ENCODE data around the gene POLN. TPM values are rescaled to one million over a fixed set of nuclear protein-coding genes. Genes with fewer than 3 reads are reported as not detected.

Gene POLN
- total and polyA plus RNA-seq, 2 of the 4 experiments (the other 2 are of a cell fraction) = 0.63 to 0.72 TPM

DNA sequence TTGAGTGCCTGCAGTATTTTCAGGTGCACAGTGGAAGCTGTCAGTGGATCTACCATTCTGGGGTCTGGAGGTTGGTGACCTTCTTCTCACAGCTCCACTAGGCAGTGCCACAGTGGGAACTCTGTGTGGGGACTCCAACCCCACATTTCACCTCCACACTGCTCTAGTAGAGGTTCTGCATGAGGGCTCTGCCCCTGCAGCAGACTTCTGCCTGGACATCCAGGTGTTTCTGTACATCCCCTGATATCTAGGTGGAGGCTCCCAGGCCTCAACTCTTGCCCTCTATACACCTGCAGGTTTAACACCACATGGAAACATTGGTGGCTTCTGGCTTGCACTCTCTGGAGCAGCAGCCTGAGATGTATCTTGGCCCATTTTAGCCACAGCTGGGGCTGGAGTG lies 216.1 kb downstream of the POLN start:
- H4K20me1 ChIP-seq (ENCODE audit: insufficient read depth, low read length) = no peaks in the 10 kb centered on the region
- no peak overlapping the region for H4K8ac ChIP-seq (ENCODE audit: low read depth in 2 of 2, low read length in 2 of 2)
- H3K79me1 ChIP-seq (ENCODE audit: low read depth in 1 of 2, low read length in 2 of 2) = no peaks in the 10 kb centered on the region
- no TSS peak for BruUV-seq (replicated peaks)
- no peak overlapping the region for H2AK9ac ChIP-seq (replicated peaks; ENCODE audit: low read depth, low read length, poor library complexity)
- peaks cover 5% of the 10 kb centered on the region; the same call in 1 of the 2 replicates for H3K9me3 ChIP-seq (ENCODE audit: control insufficient read depth, insufficient read depth, low read length)
- no peak overlapping the region for H3K9ac ChIP-seq (ENCODE audit: low read depth, low read length)
- dilution Hi-C loops (cut with HindIII; ENCODE audit: low sequenced_read_pairs, unreplicated experiment) = no loop called here
- no peak overlapping the region for H2BK5ac ChIP-seq (ENCODE audit: low read depth, low read length, poor library complexity, severe bottlenecking)
- peaks cover 31% of the 10 kb centered on the region for H3K27me3 ChIP-seq (ENCODE audit: control insufficient read depth, insufficient read depth, low read length)
- H3K4me1 ChIP-seq (ENCODE audit: control insufficient read depth, insufficient read depth, low read length) = no peaks in the 10 kb centered on the region; the same call in 1 of the 2 replicates
- H3K56ac ChIP-seq (ENCODE audit: extremely low read depth, insufficient read depth, low read length) = no peak overlapping the region
- no peak overlapping the region for H3K23ac ChIP-seq (ENCODE audit: low read depth, low read length)
- in situ Hi-C loops (cut with MboI; ENCODE audit: low sequenced_read_pairs) = no loop called here
- H2AFZ ChIP-seq (replicated peaks; ENCODE audit: low read length, poor library complexity) = no peak overlapping the region
- H3K18ac ChIP-seq (ENCODE audit: low read depth, low read length) = no peak overlapping the region
- no peaks in the 10 kb centered on the region for H3K36me3 ChIP-seq (ENCODE audit: control insufficient read depth, insufficient read depth, low read length)
- no peak overlapping the region for H4K5ac ChIP-seq (ENCODE audit: low read depth, low read length)
- H3K9me1 ChIP-seq (ENCODE audit: insufficient read depth, low read length) = no peaks in the 10 kb centered on the region
- H2AK5ac ChIP-seq (ENCODE audit: low read depth, low read length) = no peak overlapping the region
- ATAC-seq (ENCODE audit: low read depth) = no peak
- H3K14ac ChIP-seq (replicated peaks; ENCODE audit: low read depth, low read length) = no peak overlapping the region
- no peak overlapping the region for H3K27ac ChIP-seq (ENCODE audit: insufficient read depth, low read length)
- H3K4me2 ChIP-seq (ENCODE audit: low read depth, low read length) = no peak overlapping the region
- ChIA-PET POLR2A (ENCODE audit: unreplicated experiment) (no interaction called here), CTCF (no interaction called here)
- TF ChIP-seq SMC3 (IDR thresholded peaks at IDR 0.05; ENCODE audit: low read depth, low read length) = no peak
- no peak for TF ChIP-seq MXI1 (IDR thresholded peaks at IDR 0.05; ENCODE audit: borderline replicate concordance, low read depth, low read length)
- TF ChIP-seq, protein P1, sequence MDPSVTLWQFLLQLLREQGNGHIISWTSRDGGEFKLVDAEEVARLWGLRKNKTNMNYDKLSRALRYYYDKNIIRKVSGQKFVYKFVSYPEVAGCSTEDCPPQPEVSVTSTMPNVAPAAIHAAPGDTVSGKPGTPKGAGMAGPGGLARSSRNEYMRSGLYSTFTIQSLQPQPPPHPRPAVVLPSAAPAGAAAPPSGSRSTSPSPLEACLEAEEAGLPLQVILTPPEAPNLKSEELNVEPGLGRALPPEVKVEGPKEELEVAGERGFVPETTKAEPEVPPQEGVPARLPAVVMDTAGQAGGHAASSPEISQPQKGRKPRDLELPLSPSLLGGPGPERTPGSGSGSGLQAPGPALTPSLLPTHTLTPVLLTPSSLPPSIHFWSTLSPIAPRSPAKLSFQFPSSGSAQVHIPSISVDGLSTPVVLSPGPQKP (IDR thresholded peaks at IDR 0.05; ENCODE audit: borderline replicate concordance, low read depth, low read length) = no peak
- TF ChIP-seq RAD21 (IDR thresholded peaks at IDR 0.05; ENCODE audit: low read length) = no peak
- no peak for TF ChIP-seq MAFK (IDR thresholded peaks at IDR 0.05; ENCODE audit: low read depth, low read length)
- TF ChIP-seq RFX5 (IDR thresholded peaks at IDR 0.05; ENCODE audit: low read depth, low read length) = no peak
- TF ChIP-seq POLR2A (IDR thresholded peaks at IDR 0.05; ENCODE audit: low read depth, low read length) = no peak
- TF ChIP-seq MAZ (IDR thresholded peaks at IDR 0.05; ENCODE audit: borderline replicate concordance, low read depth, low read length) = no peak
- TF ChIP-seq, protein P2, sequence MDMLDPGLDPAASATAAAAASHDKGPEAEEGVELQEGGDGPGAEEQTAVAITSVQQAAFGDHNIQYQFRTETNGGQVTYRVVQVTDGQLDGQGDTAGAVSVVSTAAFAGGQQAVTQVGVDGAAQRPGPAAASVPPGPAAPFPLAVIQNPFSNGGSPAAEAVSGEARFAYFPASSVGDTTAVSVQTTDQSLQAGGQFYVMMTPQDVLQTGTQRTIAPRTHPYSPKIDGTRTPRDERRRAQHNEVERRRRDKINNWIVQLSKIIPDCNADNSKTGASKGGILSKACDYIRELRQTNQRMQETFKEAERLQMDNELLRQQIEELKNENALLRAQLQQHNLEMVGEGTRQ (IDR thresholded peaks at IDR 0.05; ENCODE audit: low read depth, low read length) = no peak
- TF ChIP-seq CEBPB (IDR thresholded peaks at IDR 0.05; ENCODE audit: low read depth, low read length) = no peak
- TF ChIP-seq BHLHE40 (IDR thresholded peaks at IDR 0.05; ENCODE audit: low read depth, low read length) = no peak
- no peak for TF ChIP-seq NFE2L2 (IDR thresholded peaks at IDR 0.05; ENCODE audit: low read depth, low read length)
- TF ChIP-seq, protein P3, sequence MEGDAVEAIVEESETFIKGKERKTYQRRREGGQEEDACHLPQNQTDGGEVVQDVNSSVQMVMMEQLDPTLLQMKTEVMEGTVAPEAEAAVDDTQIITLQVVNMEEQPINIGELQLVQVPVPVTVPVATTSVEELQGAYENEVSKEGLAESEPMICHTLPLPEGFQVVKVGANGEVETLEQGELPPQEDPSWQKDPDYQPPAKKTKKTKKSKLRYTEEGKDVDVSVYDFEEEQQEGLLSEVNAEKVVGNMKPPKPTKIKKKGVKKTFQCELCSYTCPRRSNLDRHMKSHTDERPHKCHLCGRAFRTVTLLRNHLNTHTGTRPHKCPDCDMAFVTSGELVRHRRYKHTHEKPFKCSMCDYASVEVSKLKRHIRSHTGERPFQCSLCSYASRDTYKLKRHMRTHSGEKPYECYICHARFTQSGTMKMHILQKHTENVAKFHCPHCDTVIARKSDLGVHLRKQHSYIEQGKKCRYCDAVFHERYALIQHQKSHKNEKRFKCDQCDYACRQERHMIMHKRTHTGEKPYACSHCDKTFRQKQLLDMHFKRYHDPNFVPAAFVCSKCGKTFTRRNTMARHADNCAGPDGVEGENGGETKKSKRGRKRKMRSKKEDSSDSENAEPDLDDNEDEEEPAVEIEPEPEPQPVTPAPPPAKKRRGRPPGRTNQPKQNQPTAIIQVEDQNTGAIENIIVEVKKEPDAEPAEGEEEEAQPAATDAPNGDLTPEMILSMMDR (conservative IDR thresholded peaks at IDR 0.05; ENCODE audit: low read depth, low read length) = no peak
- no peak for TF ChIP-seq FOS (IDR thresholded peaks at IDR 0.05; ENCODE audit: low read depth, low read length)
- TF ChIP-seq RCOR1 (IDR thresholded peaks at IDR 0.05; ENCODE audit: insufficient replicate concordance, low read length) = no peak
- no peak for TF ChIP-seq CHD1 (IDR thresholded peaks at IDR 0.05; ENCODE audit: low read depth, low read length)
- no peak for DNase-seq
- H2BK20ac ChIP-seq (ENCODE audit: low read depth, low read length) = no peak overlapping the region
- intact Hi-C loops (cut with micrococcal nuclease) = no loop called here
- H2BK15ac ChIP-seq (ENCODE audit: low read depth, low read length) = no peak overlapping the region
- H2BK120ac ChIP-seq (ENCODE audit: low read depth, low read length) = no peak overlapping the region
- no peak overlapping the region for H3K4ac ChIP-seq (ENCODE audit: low read depth, low read length)
- H3K4me3 ChIP-seq (ENCODE audit: insufficient read depth, low read depth, low read length) = no peak overlapping the region
- H4K91ac ChIP-seq (ENCODE audit: insufficient read depth, low read depth, low read length) = no peak overlapping the region

Measured in IMR-90 (cell line).